HepG2 (cell line): ENCODE measurements around the gene GOLGA8B. TPM values are rescaled to one million over a fixed set of nuclear protein-coding genes. Genes with fewer than 3 reads are reported as not detected.

Experiments
- CCDC6 ChIP-seq: sonication (generic); formaldehyde crosslinking; IDR thresholded peaks from 2 replicates; pipeline ENCODE4 v1.8.1; 2022; ENCODE audit warnings: mild to moderate bottlenecking, missing genetic modification reagents, moderate library complexity
- DR1 ChIP-seq: sonication (generic); formaldehyde crosslinking; IDR thresholded peaks from 2 replicates; pipeline ENCODE4 v1.8.0; 2021; ENCODE audit warnings: mild to moderate bottlenecking, missing genetic modification reagents, inconsistent platforms
- HDAC2 ChIP-seq: sonication (generic); formaldehyde crosslinking; IDR thresholded peaks from 2 replicates; pipeline ENCODE4 v1.4.0; 2020; ENCODE audit warnings: missing genetic modification reagents
- MAFF ChIP-seq: IDR thresholded peaks from 2 replicates; pipeline ENCODE4 v1.6.1; 2011; ENCODE audit warnings: low read depth, low read length, improper control_type of control experiment
- MEF2D ChIP-seq: sonication (generic); formaldehyde crosslinking; IDR thresholded peaks from 2 replicates; pipeline ENCODE4 v1.5.1; 2020; ENCODE audit warnings: mild to moderate bottlenecking, missing genetic modification reagents
- NFKBIZ ChIP-seq: IDR thresholded peaks from 2 replicates; pipeline ENCODE4 v1.6.1; 2018; ENCODE audit warnings: missing genetic modification reagents, missing compliant biosample characterization
- SP4 ChIP-seq: sonication (generic); formaldehyde crosslinking; IDR thresholded peaks from 2 replicates; pipeline ENCODE4 v1.8.1; 2023; ENCODE audit warnings: mild to moderate bottlenecking, missing genetic modification reagents
- TEAD3 ChIP-seq: optimal IDR thresholded peaks from 2 replicates; pipeline ENCODE3; 2016; ENCODE audit warnings: borderline replicate concordance
- TOE1 ChIP-seq: sonication (generic); formaldehyde crosslinking; IDR thresholded peaks from 2 replicates; pipeline ENCODE4 v1.4.0; 2020; ENCODE audit warnings: mild to moderate bottlenecking, missing genetic modification reagents
- UBTF ChIP-seq: sonication (generic); formaldehyde crosslinking; IDR thresholded peaks from 2 replicates; pipeline ENCODE4 v1.4.0; 2020; ENCODE audit warnings: mild to moderate bottlenecking, missing genetic modification reagents
- XBP1 ChIP-seq: sonication (generic); formaldehyde crosslinking; IDR thresholded peaks from 2 replicates; pipeline ENCODE4 v1.5.0; 2020; ENCODE audit warnings: missing genetic modification reagents
- ZNF230 ChIP-seq: sonication (generic); formaldehyde crosslinking; IDR thresholded peaks from 2 replicates; pipeline ENCODE4 v1.4.0; 2020; ENCODE audit warnings: mild to moderate bottlenecking, missing genetic modification reagents
- ZNF232 ChIP-seq: sonication (generic); formaldehyde crosslinking; IDR thresholded peaks from 2 replicates; pipeline ENCODE4 v1.4.0; 2020; ENCODE audit warnings: missing genetic modification reagents, borderline replicate concordance
- ZNF501 ChIP-seq: sonication (generic); formaldehyde crosslinking; IDR thresholded peaks from 2 replicates; pipeline ENCODE4 v1.5.1; 2020; ENCODE audit warnings: mild to moderate bottlenecking, moderate library complexity, missing genetic modification reagents
- ZNF687 ChIP-seq: sonication (generic); formaldehyde crosslinking; IDR thresholded peaks from 2 replicates; pipeline ENCODE4 v1.5.1; 2020; ENCODE audit warnings: mild to moderate bottlenecking, missing genetic modification reagents, moderate library complexity
- ZNF746 ChIP-seq: sonication (generic); formaldehyde crosslinking; IDR thresholded peaks from 2 replicates; pipeline ENCODE4 v1.8.0; 2022; ENCODE audit warnings: mild to moderate bottlenecking, missing genetic modification reagents
- ZNF777 ChIP-seq: sonication (generic); formaldehyde crosslinking; IDR thresholded peaks from 2 replicates; pipeline ENCODE4 v1.4.0; 2020; ENCODE audit warnings: missing genetic modification reagents
- ZNF782 ChIP-seq: sonication (generic); formaldehyde crosslinking; IDR thresholded peaks from 2 replicates; pipeline ENCODE4 v1.4.0; 2020; ENCODE audit warnings: missing genetic modification reagents, mild to moderate bottlenecking, borderline replicate concordance
- polyA plus RNA-seq, 8 experiments: library from polyadenylated mRNA; depleted of rRNA in 3 of 8; stranded (reverse) in 7 of 8; unstranded in 1 of 8; fragments of >200 nt; fragmentation: Illumina TruSeq in 4 of 8; extraction: Trizol in 4 of 8; gene quantifications; 2 replicates each; pipeline versions ENCODE4 v1.2.1 to v1.2.3, GENCODE V29; 2011 to 2016; ENCODE audit warnings: low read depth in 4 of 8, missing spikeins in 1 of 8, mixed read lengths in 1 of 8; ENCODE audit not compliant: insufficient read depth in 1 of 8
- total RNA-seq, 5 experiments: library from RNA; depleted of rRNA; stranded (reverse); fragments of >200 nt; fragmentation: Illumina TruSeq; extraction: Trizol; gene quantifications; 2 replicates each; pipeline ENCODE4 v1.2.3, GENCODE V29; 2016; ENCODE audit warnings: low read depth in 1 of 5
- TF ChIP-seq, protein P1 (sequence below): IDR thresholded peaks from 2 replicates; pipeline ENCODE4 v1.6.1; 2016; ENCODE audit warnings: missing compliant biosample characterization, missing genetic modification reagents, borderline replicate concordance

The GOLGA8B gene
- total and polyA plus RNA-seq, 2 of the 13 experiments (the other 11 are each of a cell fraction or from before 2014, with no cell fraction given) = 38.8 to 89.0 TPM

GRCh38 chr15:34583399-34584329, at the start of gene GOLGA8B (continued):
- TF ChIP-seq XBP1 (no peak), CCDC6 (CRISPR knock-in tag) (no peak), NFKBIZ (no peak), ZNF777 (CRISPR knock-in tag) (peak; percentile 97), HDAC2 (CRISPR knock-in tag) (no peak), UBTF (CRISPR knock-in tag) (peak; percentile 92), MAFF (no peak), ZNF232 (CRISPR knock-in tag) (peak; percentile 85), ZNF746 (CRISPR knock-in tag) (no peak), MEF2D (CRISPR knock-in tag) (peak; percentile 32; the same call in 1 of the 2 replicates), TEAD3 (CRISPR knock-in tag) (peak; percentile 86), ZNF687 (CRISPR knock-in tag) (peak; percentile 57), ZNF501 (peak; percentile 52; the same call in 1 of the 2 replicates), SP4 (CRISPR knock-in tag) (no peak), TOE1 (no peak), ZNF782 (0 out of 2 replicates have a peak, but pooled peaks have one; percentile 65), DR1 (no peak), ZNF230 (CRISPR knock-in tag) (no peak)
- TF ChIP-seq, protein P1, sequence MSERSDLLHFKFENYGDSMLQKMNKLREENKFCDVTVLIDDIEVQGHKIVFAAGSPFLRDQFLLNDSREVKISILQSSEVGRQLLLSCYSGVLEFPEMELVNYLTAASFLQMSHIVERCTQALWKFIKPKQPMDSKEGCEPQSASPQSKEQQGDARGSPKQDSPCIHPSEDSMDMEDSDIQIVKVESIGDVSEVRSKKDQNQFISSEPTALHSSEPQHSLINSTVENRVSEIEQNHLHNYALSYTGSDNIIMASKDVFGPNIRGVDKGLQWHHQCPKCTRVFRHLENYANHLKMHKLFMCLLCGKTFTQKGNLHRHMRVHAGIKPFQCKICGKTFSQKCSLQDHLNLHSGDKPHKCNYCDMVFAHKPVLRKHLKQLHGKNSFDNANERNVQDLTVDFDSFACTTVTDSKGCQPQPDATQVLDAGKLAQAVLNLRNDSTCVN (CRISPR knock-in tag) = peak; percentile 45; the same call in 1 of the 2 replicates
